ENCODE results near the gene SLC29A1. TPM values are rescaled to one million over a fixed set of nuclear protein-coding genes. Genes with fewer than 3 reads are reported as not detected.

The SLC29A1 gene
- total and polyA plus RNA-seq, 9 of the 15 experiments (the other 6 are each of a cell fraction or from before 2014, with no cell fraction given): 18.9 to 170 (median 57.7) TPM

GRCh38 chr6:44268095-44268628 is 44.8 kb downstream of the SLC29A1 start (continued):
- TF ChIP-seq SP1 (CRISPR knock-in tag; IDR thresholded peaks at IDR 0.05) (peak; percentile 71), RAD51 (IDR thresholded peaks at IDR 0.05; ENCODE audit: borderline replicate concordance, low read depth) (no peak), RB1 (IDR thresholded peaks at IDR 0.05; ENCODE audit: low read depth) (peak; percentile 48), TOE1 (IDR thresholded peaks at IDR 0.05; ENCODE audit: borderline replicate concordance) (no peak), TOE1 (CRISPR knock-in tag; IDR thresholded peaks at IDR 0.05; ENCODE audit: borderline replicate concordance, low read depth) (no peak), MCM2 (IDR thresholded peaks at IDR 0.05; ENCODE audit: low read depth) (no peak), LEF1 (IDR thresholded peaks at IDR 0.05) (no peak), TAF1 (IDR thresholded peaks at IDR 0.05; ENCODE audit: control insufficient read depth, extremely low read depth, insufficient read depth, low read length, severe bottlenecking) (no peak), PHTF2 (CRISPR knock-in tag; IDR thresholded peaks at IDR 0.05) (no peak), RCOR1 (IDR thresholded peaks at IDR 0.05; ENCODE audit: borderline replicate concordance in 1 of 2, low read depth in 2 of 2, low read length in 2 of 2) (0 out of 4 replicates have a peak, but pooled peaks of 1 of the 2 experiments have one; percentile 36), YY1 (IDR thresholded peaks at IDR 0.05; ENCODE audit: borderline replicate concordance in 1 of 3, control insufficient read depth in 1 of 3, extremely low read depth in 1 of 3, insufficient read depth in 3 of 3, insufficient read length in 1 of 3, insufficient replicate concordance in 2 of 3, low read depth in 1 of 3, low read length in 2 of 3) (no peak), DMBX1 (CRISPR knock-in tag; IDR thresholded peaks at IDR 0.05; ENCODE audit: borderline replicate concordance) (no peak), ELF1 (tag; IDR thresholded peaks at IDR 0.05) (no peak), ZNF507 (tag; conservative IDR thresholded peaks at IDR 0.05) (no peak), VEZF1 (CRISPR knock-in tag; IDR thresholded peaks at IDR 0.05) (peak; percentile 33; the same call in 1 of the 2 replicates), KLF16 (IDR thresholded peaks at IDR 0.05) (peak; percentile 75), GTF2A2 (tag; IDR thresholded peaks at IDR 0.05) (no peak), MED1 (CRISPR knock-in tag; IDR thresholded peaks at IDR 0.05; ENCODE audit: borderline replicate concordance) (no peak), NFIC (IDR thresholded peaks at IDR 0.05) (peak; percentile 71), NR4A1 (CRISPR knock-in tag; IDR thresholded peaks at IDR 0.05) (no peak), NR4A1 (tag; IDR thresholded peaks at IDR 0.05) (no peak), ZNF347 (CRISPR knock-in tag; IDR thresholded peaks at IDR 0.05; ENCODE audit: low read depth) (no peak), STAG1 (CRISPR knock-in tag; IDR thresholded peaks at IDR 0.05; ENCODE audit: borderline replicate concordance) (peak; percentile 72; the same call in 1 of the 2 replicates), NUFIP1 (IDR thresholded peaks at IDR 0.05; ENCODE audit: partially characterized antibody) (no peak), ZNF184 (CRISPR knock-in tag; IDR thresholded peaks at IDR 0.05) (no peak), GABPB1 (CRISPR knock-in tag; IDR thresholded peaks at IDR 0.05) (no peak), ARID2 (IDR thresholded peaks at IDR 0.05) (peak; percentile 65; the same call in 1 of the 2 replicates), CBX3 (IDR thresholded peaks at IDR 0.05; ENCODE audit: borderline replicate concordance in 1 of 2, low read length in 2 of 2) (no peak), CBFA2T3 (IDR thresholded peaks at IDR 0.05) (peak; percentile 27; the same call in 1 of the 2 replicates)
- TF ChIP-seq, protein P1, sequence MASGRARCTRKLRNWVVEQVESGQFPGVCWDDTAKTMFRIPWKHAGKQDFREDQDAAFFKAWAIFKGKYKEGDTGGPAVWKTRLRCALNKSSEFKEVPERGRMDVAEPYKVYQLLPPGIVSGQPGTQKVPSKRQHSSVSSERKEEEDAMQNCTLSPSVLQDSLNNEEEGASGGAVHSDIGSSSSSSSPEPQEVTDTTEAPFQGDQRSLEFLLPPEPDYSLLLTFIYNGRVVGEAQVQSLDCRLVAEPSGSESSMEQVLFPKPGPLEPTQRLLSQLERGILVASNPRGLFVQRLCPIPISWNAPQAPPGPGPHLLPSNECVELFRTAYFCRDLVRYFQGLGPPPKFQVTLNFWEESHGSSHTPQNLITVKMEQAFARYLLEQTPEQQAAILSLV (tag; IDR thresholded peaks at IDR 0.05): no peak
